ENCODE results near the gene INTS3.
"Not testable (repeated sequence)": the region's sequence is repeated elsewhere in the genome, so short reads cannot be mapped to it uniquely, and the experiment has no call there.

INTS3 gene

DNA sequence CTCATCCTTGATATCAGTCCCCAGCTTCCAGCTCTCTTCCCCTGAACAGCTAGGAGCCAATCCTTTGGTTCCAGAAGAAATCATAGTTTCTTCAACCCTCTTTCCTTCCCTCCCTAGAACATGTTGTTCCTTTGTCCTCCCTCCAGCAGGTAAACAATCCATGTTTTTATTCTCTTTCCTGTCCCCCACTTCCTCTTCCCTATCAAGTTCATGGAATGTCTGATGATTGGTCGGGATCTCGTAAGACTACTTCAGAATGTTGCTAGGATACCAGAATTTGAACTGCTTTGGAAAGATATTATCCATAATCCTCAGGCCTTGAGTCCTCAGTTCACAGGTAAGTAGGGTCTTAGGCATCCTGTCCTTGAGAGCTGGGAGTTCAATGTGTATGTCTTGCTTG is 24.2 kb downstream of the INTS3 start:
- DNase-seq (ENCODE audit: insufficient read length, low spot score) (no peak), FAIRE-seq (no peak)
- TF ChIP-seq PAX5 (IDR thresholded peaks at IDR 0.05; ENCODE audit: insufficient read depth, low read length, severe bottlenecking) (no peak), POLR2A (IDR thresholded peaks at IDR 0.05; ENCODE audit: low read depth, low read length) (no peak), TAF1 (IDR thresholded peaks at IDR 0.05; ENCODE audit: low read depth, low read length) (no peak), POU2F2 (IDR thresholded peaks at IDR 0.05; ENCODE audit: low read depth, low read length) (no peak), SPI1 (IDR thresholded peaks at IDR 0.05; ENCODE audit: low read depth, low read length) (no peak), POLR2AphosphoS5 (IDR thresholded peaks at IDR 0.05; ENCODE audit: low read depth, low read length) (no peak)

DNA sequence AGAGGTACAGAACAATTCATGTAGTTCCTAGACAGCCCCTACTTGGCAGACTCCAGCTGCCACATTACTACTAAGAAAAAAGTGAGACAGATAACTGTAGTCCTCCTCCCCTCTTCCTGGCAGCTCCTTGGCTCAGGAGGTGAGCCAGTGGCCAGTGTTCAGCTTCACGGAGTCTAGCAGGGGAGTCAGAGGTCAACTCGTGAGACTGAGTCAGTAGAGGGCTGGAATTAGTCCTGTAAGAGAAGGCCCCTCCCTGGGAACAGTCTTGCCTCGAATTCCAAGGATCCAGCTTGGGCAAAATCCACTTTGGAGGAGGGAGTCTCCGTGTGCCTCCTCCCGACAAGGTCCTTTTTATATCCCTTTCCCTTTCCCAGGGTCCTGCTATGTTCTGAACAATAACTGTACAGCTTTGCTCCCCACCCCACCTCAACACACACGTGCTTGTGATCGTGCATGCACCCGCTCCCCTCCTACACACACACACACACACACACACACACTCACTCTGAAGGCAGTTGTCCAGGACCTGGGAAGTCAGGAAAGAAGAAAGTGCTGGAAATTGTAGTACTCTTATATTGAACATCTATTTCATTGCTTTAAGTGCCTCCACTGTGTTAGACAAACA is 24.8 kb downstream of the INTS3 start:
- FAIRE-seq (no peak), DNase-seq (ENCODE audit: insufficient read length, low spot score) (no peak)

DNA sequence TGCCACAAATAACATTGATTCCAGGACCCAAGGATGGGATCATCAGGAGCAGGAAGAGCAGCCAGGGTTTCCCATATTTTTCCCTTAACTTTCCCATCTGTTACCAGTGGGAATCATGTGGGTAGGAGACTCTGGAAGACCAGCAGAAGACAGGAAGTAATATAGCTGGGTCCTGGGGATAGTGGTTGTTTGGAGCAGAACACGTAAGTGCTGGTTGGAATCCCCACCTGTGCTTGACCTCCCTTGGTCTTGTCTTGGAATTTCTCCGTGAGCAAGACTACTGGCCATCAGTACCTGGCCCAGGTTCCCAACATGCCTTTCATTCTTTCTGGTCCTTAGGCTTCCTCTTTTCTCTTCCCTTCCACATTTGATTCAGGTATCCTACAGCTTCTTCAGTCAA is 26.4 kb downstream of the INTS3 start:
- DNase-seq (ENCODE audit: insufficient read length, low spot score) (no peak), FAIRE-seq (no peak)
- no peak for TF ChIP-seq POLR2A (IDR thresholded peaks at IDR 0.05; ENCODE audit: low read depth, low read length)
- TF ChIP-seq PAX5 (IDR thresholded peaks at IDR 0.05; ENCODE audit: insufficient read depth, low read length, severe bottlenecking), result no peak
- no peak for TF ChIP-seq SPI1 (IDR thresholded peaks at IDR 0.05; ENCODE audit: low read depth, low read length)

More for the DNA sequence above, 24.8 kb downstream of the INTS3 start:
- TF ChIP-seq PAX5 (IDR thresholded peaks at IDR 0.05; ENCODE audit: insufficient read depth, low read length, severe bottlenecking), result no peak
- no peak for TF ChIP-seq POLR2AphosphoS5 (IDR thresholded peaks at IDR 0.05; ENCODE audit: low read depth, low read length)
- TF ChIP-seq TAF1 (IDR thresholded peaks at IDR 0.05; ENCODE audit: low read depth, low read length), result no peak
- no peak for TF ChIP-seq POU2F2 (IDR thresholded peaks at IDR 0.05; ENCODE audit: low read depth, low read length)
- TF ChIP-seq SPI1 (IDR thresholded peaks at IDR 0.05; ENCODE audit: low read depth, low read length), result no peak
- TF ChIP-seq POLR2A (IDR thresholded peaks at IDR 0.05; ENCODE audit: low read depth, low read length), result no peak

DNA sequence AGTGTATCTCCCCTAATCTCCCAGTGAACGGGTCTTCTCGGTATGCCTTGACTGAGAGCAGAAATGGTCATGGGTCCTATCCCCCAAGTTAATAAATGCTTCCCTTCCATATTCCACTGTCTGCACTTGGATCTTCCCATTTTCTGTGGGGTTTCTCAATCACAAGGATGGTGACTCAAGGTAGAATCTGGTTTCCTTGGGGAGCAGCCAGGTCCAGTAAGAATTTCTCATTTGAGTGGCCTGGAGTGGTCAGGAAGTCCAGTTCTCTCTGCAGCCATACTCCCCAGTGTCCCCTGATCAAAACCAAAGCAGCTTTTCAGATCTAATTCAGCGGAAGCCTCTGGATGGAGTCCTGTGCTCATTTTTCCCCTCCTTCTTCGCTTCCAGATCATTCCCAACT is 32.6 kb downstream of the INTS3 start:
- DNase-seq (ENCODE audit: insufficient read length, low spot score) (no peak), FAIRE-seq (no peak)
- TF ChIP-seq TAF1 (IDR thresholded peaks at IDR 0.05; ENCODE audit: low read depth, low read length) (no peak), POLR2A (IDR thresholded peaks at IDR 0.05; ENCODE audit: low read depth, low read length) (no peak), POLR2AphosphoS5 (IDR thresholded peaks at IDR 0.05; ENCODE audit: low read depth, low read length) (no peak), POU2F2 (IDR thresholded peaks at IDR 0.05; ENCODE audit: low read depth, low read length) (no peak), SPI1 (IDR thresholded peaks at IDR 0.05; ENCODE audit: low read depth, low read length) (no peak), PAX5 (IDR thresholded peaks at IDR 0.05; ENCODE audit: insufficient read depth, low read length, severe bottlenecking) (no peak)

DNA sequence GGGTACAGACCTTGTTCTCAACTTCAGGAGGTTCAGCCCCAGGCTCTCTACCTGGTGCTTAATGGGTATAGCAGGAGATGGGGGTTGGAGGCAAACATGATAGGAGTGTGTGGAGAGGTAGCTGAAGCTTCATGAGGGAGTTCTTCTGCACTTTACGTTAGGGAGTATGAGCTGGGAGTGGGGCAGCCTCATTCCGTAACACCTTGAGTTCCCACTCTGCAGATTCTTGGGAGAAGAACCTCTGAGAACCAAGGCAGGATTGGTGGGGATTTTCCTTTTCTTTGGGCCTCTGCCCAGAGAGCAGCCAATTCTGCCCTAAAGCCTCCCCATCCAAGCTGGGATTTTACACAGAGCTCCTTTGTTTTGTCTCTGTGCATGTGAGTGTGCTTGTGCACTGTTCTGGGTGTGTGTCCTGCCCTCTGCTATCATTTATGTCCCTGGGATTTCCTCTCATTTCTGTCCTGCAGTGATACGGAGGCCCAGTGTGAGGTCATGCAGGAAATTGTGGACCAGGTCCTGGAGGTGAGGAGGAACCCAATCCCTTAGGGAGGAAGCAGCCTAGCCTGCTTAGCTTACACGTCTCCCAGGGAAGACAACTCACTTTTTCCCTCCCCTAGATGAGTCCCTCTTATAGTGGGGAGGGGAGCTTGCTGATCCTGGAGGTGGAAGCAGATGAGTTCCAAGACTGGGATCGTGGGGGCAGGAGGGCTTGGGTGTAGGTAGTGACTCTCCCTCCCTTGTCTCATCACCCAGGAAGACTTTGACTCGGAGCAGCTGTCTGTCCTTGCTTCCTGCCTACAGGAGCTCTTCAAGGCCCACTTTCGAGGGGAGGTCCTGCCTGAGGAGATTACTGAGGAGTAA is 35.7 kb downstream of the INTS3 start:
- FAIRE-seq (no peak), DNase-seq (ENCODE audit: insufficient read length, low spot score) (no peak)
- no peak for TF ChIP-seq POU2F2 (IDR thresholded peaks at IDR 0.05; ENCODE audit: low read depth, low read length)
- no peak for TF ChIP-seq TAF1 (IDR thresholded peaks at IDR 0.05; ENCODE audit: low read depth, low read length)
- no peak for TF ChIP-seq SPI1 (IDR thresholded peaks at IDR 0.05; ENCODE audit: low read depth, low read length)
- no peak for TF ChIP-seq PAX5 (IDR thresholded peaks at IDR 0.05; ENCODE audit: insufficient read depth, low read length, severe bottlenecking)
- TF ChIP-seq POLR2A (IDR thresholded peaks at IDR 0.05; ENCODE audit: low read depth, low read length), result no peak
- TF ChIP-seq POLR2AphosphoS5 (IDR thresholded peaks at IDR 0.05; ENCODE audit: low read depth, low read length), result no peak

DNA sequence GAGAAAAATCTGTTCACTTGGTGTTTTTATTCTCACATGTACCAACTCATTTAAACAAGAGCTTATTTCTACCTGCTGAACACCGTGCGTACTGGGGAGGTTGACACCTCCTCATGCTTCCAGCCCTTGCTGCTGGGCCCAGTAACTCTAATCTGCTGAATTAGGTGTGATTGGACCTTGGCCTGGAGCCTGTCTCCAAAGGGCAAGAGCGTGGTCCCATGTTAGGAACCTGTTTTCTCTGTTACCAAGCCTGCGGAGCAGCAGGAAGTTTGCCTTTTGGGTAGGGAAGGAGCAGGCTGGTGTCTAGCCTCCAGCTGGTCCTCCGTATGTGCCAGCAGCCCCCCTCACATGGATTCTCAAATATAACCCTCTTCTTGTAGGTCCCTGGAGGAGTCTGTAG is 36.5 kb downstream of the INTS3 start:
- DNase-seq (ENCODE audit: insufficient read length, low spot score) (no peak), FAIRE-seq (no peak)
- TF ChIP-seq TAF1 (IDR thresholded peaks at IDR 0.05; ENCODE audit: low read depth, low read length) (no peak), POU2F2 (IDR thresholded peaks at IDR 0.05; ENCODE audit: low read depth, low read length) (no peak), POLR2AphosphoS5 (IDR thresholded peaks at IDR 0.05; ENCODE audit: low read depth, low read length) (no peak), PAX5 (IDR thresholded peaks at IDR 0.05; ENCODE audit: insufficient read depth, low read length, severe bottlenecking) (no peak), SPI1 (IDR thresholded peaks at IDR 0.05; ENCODE audit: low read depth, low read length) (no peak), POLR2A (IDR thresholded peaks at IDR 0.05; ENCODE audit: low read depth, low read length) (no peak)

DNA sequence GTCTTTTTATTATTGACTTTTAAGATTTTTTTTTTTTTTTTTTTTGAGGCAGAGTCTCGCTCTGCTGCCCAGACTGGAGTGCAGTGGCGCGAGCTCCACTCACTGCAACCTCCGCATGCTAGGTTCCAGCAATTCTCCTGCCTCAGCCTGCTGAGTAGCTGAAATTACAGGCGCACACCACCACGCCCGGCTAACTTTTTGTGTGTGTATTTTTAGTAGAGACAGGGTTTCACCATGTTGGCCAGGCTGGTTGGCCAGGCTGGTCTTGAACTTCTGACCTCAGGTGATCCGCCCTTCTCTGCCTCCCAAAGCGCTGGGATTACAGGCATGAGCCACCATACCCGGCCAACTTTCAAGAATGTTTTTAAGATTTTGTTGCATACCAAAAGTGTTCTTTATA is 38.8 kb downstream of the INTS3 start:
- not testable (repeated sequence) for DNase-seq (ENCODE audit: insufficient read length, low spot score); FAIRE-seq

DNA sequence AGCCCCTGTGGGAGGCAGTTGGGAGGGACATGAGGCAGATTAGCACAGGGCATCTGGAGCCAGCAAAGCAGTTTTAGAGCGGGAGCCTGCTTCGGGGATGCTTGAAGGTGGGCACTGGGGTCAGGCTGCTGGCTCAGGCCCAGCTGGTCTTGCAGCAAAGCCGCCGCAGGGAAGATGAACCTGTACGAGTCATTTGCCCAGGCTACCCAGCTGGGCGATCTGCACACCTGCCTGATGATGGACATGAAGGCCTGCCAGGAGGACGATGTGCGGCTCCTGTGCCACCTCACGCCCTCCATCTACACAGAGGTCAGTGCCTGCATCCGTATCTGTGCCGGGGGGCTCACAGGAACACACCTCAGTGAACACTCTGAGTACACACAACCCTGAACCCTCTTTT is 39.7 kb downstream of the INTS3 start:
- TF ChIP-seq POU2F2 (IDR thresholded peaks at IDR 0.05; ENCODE audit: low read depth, low read length) (no peak), TAF1 (IDR thresholded peaks at IDR 0.05; ENCODE audit: low read depth, low read length) (no peak), PAX5 (IDR thresholded peaks at IDR 0.05; ENCODE audit: insufficient read depth, low read length, severe bottlenecking) (no peak), POLR2AphosphoS5 (IDR thresholded peaks at IDR 0.05; ENCODE audit: low read depth, low read length) (no peak), SPI1 (IDR thresholded peaks at IDR 0.05; ENCODE audit: low read depth, low read length) (no peak), POLR2A (IDR thresholded peaks at IDR 0.05; ENCODE audit: low read depth, low read length) (no peak)
- no peak for FAIRE-seq
- no peak for DNase-seq (ENCODE audit: insufficient read length, low spot score)

DNA sequence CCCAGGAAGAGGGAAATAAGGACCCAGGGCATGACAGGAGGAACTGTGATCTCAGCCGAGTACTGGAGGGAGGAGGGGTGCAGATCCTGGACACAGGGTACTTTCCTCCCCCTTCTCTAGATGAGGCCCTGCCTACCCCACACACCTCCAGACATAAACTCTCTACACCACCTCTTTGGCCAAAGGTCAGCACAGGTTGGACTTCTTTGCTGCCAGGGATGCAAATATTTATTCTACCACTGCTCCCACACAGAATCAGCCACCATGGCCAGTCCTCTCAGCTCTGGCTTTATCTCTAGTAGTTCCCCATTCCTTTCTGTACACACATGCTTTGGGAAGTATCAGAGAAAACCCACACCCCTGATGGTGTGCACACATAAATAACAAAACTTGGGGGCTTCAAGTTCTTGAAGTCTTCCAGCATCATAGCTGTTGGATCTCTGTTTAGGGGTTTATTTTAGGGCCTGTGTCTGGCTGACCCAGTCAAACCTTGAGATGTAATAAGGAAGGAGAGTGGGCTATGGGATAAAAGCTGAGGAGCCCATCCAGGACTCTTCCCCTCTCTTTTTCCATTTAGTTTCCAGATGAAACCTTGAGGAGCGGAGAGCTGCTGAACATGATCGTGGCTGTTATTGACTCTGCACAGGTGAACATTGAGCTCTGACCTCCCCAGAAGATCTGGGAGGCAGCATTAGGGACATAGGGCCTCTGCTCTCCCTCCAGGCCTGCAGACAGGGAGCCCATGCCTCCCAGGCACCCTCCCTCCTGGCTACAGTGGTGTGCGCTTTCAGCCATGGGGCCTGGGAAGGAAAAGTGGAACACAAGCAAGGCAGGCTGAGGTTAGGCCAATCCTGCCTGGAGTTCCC is 40.7 kb downstream of the INTS3 start:
- DNase-seq (ENCODE audit: insufficient read length, low spot score) (no peak), FAIRE-seq (peak; percentile 35)
- TF ChIP-seq TAF1 (IDR thresholded peaks at IDR 0.05; ENCODE audit: low read depth, low read length), result no peak
- no peak for TF ChIP-seq POU2F2 (IDR thresholded peaks at IDR 0.05; ENCODE audit: low read depth, low read length)
- TF ChIP-seq POLR2AphosphoS5 (IDR thresholded peaks at IDR 0.05; ENCODE audit: low read depth, low read length), result no peak
- TF ChIP-seq POLR2A (IDR thresholded peaks at IDR 0.05; ENCODE audit: low read depth, low read length), result no peak
- TF ChIP-seq SPI1 (IDR thresholded peaks at IDR 0.05; ENCODE audit: low read depth, low read length), result no peak
- TF ChIP-seq PAX5 (IDR thresholded peaks at IDR 0.05; ENCODE audit: insufficient read depth, low read length, severe bottlenecking), result no peak

All from GM12891 (cell line).